ENCODE measurements around the gene CD300A. TPM values are rescaled to one million over a fixed set of nuclear protein-coding genes. Genes with fewer than 3 reads are reported as not detected.
A peak's percentile ranks its signal among the peaks of the same experiment; 100 is the strongest.

CD300A gene
- total and polyA plus RNA-seq, 7 experiments from 2014 or later = 5.0 to 52.4 (median 6.8) TPM

DNA sequence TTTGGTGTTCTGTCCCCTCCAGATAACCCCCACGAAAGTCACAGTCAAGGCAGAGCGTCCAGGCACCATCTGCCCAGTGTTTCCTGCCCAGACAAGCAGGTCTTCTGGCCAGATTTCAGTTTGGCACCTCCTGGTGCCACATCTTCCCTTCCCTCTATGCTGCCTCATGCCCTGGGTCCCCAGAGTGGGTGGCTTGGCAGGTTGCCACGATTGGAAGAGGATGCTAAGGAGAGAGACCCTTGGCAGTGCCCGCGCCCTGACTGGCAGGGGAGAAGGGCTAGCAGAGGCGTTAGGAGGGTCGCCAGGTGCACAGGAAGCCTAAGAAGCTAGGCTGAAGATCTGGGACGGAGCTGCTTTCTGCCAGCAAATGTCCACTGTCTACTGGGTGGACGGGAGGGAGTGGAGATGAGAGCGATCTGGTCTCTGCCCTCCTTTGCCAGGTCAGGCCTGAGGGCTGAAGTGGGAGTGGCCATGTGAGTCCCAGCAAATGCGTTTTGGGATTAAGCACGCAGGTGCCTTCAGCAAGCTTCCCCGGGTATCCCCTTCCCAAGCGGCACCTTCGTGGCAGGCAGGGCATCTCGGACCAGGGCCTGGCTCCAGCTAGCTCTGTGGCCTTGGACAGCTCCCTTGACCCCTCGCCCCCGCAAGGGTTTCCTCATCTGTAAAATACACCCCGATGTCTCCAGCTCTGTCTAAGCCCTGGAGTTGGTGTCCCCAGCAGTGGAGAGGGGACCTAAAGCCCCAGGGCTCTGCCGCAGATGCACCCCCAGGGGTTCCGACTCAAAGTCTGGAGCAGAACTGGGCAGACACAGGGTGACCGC, 13.4 kb upstream of the CD300A start:
- Histone ChIP-seq H3K4me1 (ENCODE audit: control insufficient read depth in 2 of 2, insufficient read depth in 2 of 2, low read length in 2 of 2) (peaks cover 4 to 28% of the 10 kb centered on the region in 2 donors), H3K4me3 (ENCODE audit: low read length) (no peak overlapping the region), H3K36me3 (ENCODE audit: control insufficient read depth in 2 of 3, insufficient read depth in 3 of 3, low read length in 3 of 3) (no peaks in the 10 kb centered on the region), H3K27me3 (ENCODE audit: control insufficient read depth in 2 of 2, insufficient read depth in 2 of 2, low read length in 2 of 2) (no peaks in the 10 kb centered on the region), H3K27ac (ENCODE audit: low read depth, low read length) (no peak overlapping the region), H3K9me3 (ENCODE audit: control insufficient read depth in 2 of 3, low read length in 3 of 3) (no peaks in the 10 kb centered on the region)
- ChIA-PET CTCF (interaction anchor here (0.5 to 5.6 kb wide), 3 partner anchors 37 to 84 kb away, joined by 3 to 40 read pairs (median 7); partner anchors contain the start of gene GPR142), POLR2A (no interaction called here)
- peaks cover 0 to 31% (median 7%) of the 10 kb centered on the region in 7 donors for H3K4me1 Mint-ChIP-seq
- peaks cover 0 to 13% (median 0%) of the 10 kb centered on the region in 5 donors for H3K27me3 Mint-ChIP-seq
- peak overlapping the region in 1 of 9 donors; percentile 48 for H3K27ac Mint-ChIP-seq
- H3K4me3 Mint-ChIP-seq = peak overlapping the region in 8 of 10 donors; percentile 28 to 59 (median 44)
- H3K9me3 Mint-ChIP-seq = no peaks in the 10 kb centered on the region
- H3K36me3 Mint-ChIP-seq = no peaks in the 10 kb centered on the region
- intact Hi-C loops (cut with micrococcal nuclease) = loop anchor here in 1 of 2 donors (10.0 kb wide), 1 partner anchor 148 kb away; no protein-coding TSS in a partner anchor
- ATAC-seq (no peak), DNase-seq (no peak)

DNA sequence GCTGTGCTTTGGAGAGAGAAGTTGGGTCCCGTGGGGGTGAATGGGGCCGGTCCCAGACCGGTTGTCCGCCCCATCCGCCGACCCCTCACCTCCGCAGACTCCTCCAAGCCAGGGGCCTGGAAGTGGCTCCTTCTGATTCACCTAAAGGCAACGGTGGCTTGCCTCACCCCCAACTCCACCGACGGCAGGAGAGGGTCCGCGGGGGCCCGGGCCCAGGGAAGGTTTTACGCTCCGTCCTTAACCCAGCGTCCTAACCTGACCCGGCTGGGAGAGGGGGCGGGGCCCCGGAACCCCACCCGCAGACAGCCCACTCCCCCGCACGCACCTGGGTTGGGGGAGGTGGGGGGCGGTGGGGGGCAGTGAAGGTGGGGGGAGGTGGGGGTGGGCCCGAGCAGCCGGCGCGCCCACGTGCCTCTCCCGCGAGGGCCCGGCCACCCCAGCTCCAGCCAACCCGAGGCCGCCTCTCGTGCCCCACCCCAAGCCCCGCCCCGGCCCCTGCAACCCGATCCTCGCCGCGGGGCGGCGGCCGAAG, 12.7 kb upstream of the CD300A start:
- intact Hi-C loops (cut with micrococcal nuclease) = loop anchor here (1.0 to 10.0 kb wide), 3 partner anchors 13 to 149 kb away; partner anchors contain the start of gene CD300A (in 1 of the 2)
- POLR2A ChIA-PET = no interaction called here
- H3K4me3 ChIP-seq (ENCODE audit: low read length) = no peak overlapping the region
- no peaks in the 10 kb centered on the region for H3K36me3 ChIP-seq (ENCODE audit: control insufficient read depth in 2 of 3, insufficient read depth in 3 of 3, low read length in 3 of 3)
- no peaks in the 10 kb centered on the region for H3K9me3 ChIP-seq (ENCODE audit: control insufficient read depth in 2 of 3, low read length in 3 of 3)
- Mint-ChIP-seq H3K27ac (no peak overlapping the region), H3K27me3 (peaks cover 0 to 19% (median 0%) of the 10 kb centered on the region in 5 donors), H3K9me3 (no peaks in the 10 kb centered on the region), H3K36me3 (no peaks in the 10 kb centered on the region), H3K4me1 (peaks cover 0 to 36% (median 7%) of the 10 kb centered on the region in 7 donors), H3K4me3 (peak overlapping the region in 5 of 10 donors; percentile 25 to 69 (median 40))
- CTCF ChIA-PET = interaction anchor here (0.5 to 5.6 kb wide), 4 partner anchors 16 to 84 kb away, joined by 3 to 40 read pairs (median 6); partner anchors contain the start of gene GPR142
- DNase-seq = peak in 3 of 9 donors; percentile 44 to 52 (median 49)
- ATAC-seq = peak; percentile 94
- no peaks in the 10 kb centered on the region for H3K27me3 ChIP-seq (ENCODE audit: control insufficient read depth in 2 of 2, insufficient read depth in 2 of 2, low read length in 2 of 2)
- H3K4me1 ChIP-seq (ENCODE audit: control insufficient read depth in 2 of 2, insufficient read depth in 2 of 2, low read length in 2 of 2) = peaks cover 4 to 28% of the 10 kb centered on the region in 2 donors
- H3K27ac ChIP-seq (ENCODE audit: low read depth, low read length) = no peak overlapping the region

DNA sequence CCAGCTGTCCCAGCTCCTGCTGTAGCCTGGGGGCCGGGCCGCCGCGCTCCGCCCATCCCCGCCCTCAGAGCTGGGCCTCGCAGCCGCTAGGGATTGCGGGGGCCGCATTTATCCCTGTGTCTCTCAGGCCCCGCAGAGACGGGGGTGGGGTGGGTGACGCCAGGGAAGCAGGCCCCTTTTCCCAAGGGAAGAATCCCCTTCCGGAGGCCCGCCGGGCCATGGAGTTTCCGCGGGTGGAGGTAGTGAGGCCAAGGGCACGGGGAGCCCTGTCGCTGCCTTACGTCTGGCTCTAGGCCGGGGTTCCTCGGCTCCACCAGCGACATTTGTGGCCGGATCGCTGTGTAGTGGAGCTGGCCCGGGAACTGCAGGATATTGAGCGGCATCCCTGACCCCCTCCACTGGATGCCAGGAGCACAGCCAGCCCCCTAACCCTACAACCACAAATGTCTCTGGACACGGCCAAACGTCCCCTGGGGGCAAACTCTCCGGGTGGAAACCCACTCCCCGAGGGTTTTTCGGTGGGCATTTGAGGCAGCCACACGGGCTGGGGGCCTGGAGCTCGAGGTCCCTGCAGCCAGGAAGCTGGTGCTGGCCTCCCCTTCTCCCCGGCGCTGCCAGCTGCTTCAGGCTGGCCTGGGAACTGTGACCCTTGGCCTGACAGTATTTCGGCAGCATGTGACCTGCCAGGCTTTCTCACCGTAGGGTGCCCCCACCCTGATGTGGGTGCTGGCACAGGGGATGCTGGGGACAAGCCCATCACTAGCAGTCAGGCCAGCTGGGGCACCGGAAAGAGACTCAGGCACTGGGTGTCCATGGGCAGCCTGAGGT, 12.0 kb upstream of the CD300A start:
- Mint-ChIP-seq H3K9me3 (no peaks in the 10 kb centered on the region), H3K36me3 (no peaks in the 10 kb centered on the region), H3K27me3 (peaks cover 0 to 22% (median 0%) of the 10 kb centered on the region in 5 donors), H3K27ac (no peak overlapping the region), H3K4me1 (peaks cover 0 to 40% (median 7%) of the 10 kb centered on the region in 7 donors), H3K4me3 (peak overlapping the region in 7 of 10 donors; percentile 29 to 69 (median 45))
- POLR2A ChIA-PET = no interaction called here
- DNase-seq = peak in 6 of 9 donors; percentile 38 to 83 (median 48)
- Histone ChIP-seq H3K4me3 (ENCODE audit: low read length) (peak overlapping the region; percentile 40), H3K36me3 (ENCODE audit: control insufficient read depth in 2 of 3, insufficient read depth in 3 of 3, low read length in 3 of 3) (no peaks in the 10 kb centered on the region), H3K4me1 (ENCODE audit: control insufficient read depth in 2 of 2, insufficient read depth in 2 of 2, low read length in 2 of 2) (peaks cover 4 to 29% of the 10 kb centered on the region in 2 donors), H3K9me3 (ENCODE audit: control insufficient read depth in 2 of 3, low read length in 3 of 3) (no peaks in the 10 kb centered on the region), H3K27me3 (ENCODE audit: control insufficient read depth in 2 of 2, insufficient read depth in 2 of 2, low read length in 2 of 2) (no peaks in the 10 kb centered on the region), H3K27ac (ENCODE audit: low read depth, low read length) (no peak overlapping the region)
- peak; percentile 24 for ATAC-seq
- CTCF ChIA-PET = interaction anchor here (0.7 to 5.6 kb wide), 6 partner anchors 16 to 85 kb away, joined by 3 to 40 read pairs (median 6); partner anchors contain the start of gene GPR142
- intact Hi-C loops (cut with micrococcal nuclease) = loop anchor here (1.0 to 10.0 kb wide), 3 partner anchors 12 to 150 kb away; partner anchors contain the start of gene CD300A (in 1 of the 2)

DNA sequence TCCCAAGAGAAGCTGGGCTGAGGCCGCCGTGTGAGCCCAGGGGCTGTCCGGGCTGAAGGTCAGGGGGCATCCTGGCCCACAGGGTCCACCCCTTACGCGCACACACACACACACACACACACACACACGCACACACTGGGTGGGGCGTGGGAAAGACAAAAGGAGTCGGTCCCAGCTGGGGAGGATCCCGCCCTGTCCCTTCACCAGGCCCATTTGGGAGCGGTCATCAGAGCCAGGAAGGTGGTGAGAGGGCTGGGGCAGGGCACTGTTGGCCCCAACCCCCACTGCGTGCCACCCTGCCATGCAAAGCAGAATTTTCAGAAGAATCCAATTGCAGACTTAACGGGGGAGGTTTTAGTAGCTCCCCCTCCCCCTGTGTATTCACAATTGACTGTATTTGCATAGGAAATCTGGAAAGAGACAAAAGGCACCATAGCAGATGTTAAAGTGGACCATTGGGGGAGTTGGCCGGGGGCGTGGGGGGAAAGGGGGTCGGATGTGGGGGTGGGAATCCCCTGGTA, 11.3 kb upstream of the CD300A start:
- Histone ChIP-seq H3K36me3 (ENCODE audit: control insufficient read depth in 2 of 3, insufficient read depth in 3 of 3, low read length in 3 of 3) (no peaks in the 10 kb centered on the region), H3K4me1 (ENCODE audit: control insufficient read depth in 2 of 2, insufficient read depth in 2 of 2, low read length in 2 of 2) (peaks cover 4 to 36% of the 10 kb centered on the region in 2 donors), H3K27ac (ENCODE audit: low read depth, low read length) (no peak overlapping the region), H3K4me3 (ENCODE audit: low read length) (no peak overlapping the region), H3K9me3 (ENCODE audit: control insufficient read depth in 2 of 3, low read length in 3 of 3) (no peaks in the 10 kb centered on the region), H3K27me3 (ENCODE audit: control insufficient read depth in 2 of 2, insufficient read depth in 2 of 2, low read length in 2 of 2) (no peaks in the 10 kb centered on the region)
- no peak for ATAC-seq
- Mint-ChIP-seq H3K9me3 (no peaks in the 10 kb centered on the region), H3K36me3 (no peaks in the 10 kb centered on the region), H3K4me1 (peaks cover 0 to 40% (median 9%) of the 10 kb centered on the region in 7 donors), H3K27ac (no peak overlapping the region), H3K4me3 (peak overlapping the region in 2 of 10 donors; percentile 30 to 69), H3K27me3 (peaks cover 0 to 22% (median 0%) of the 10 kb centered on the region in 5 donors)
- intact Hi-C loops (cut with micrococcal nuclease) = loop anchor here in 1 of 2 donors (10.0 kb wide), 1 partner anchor 150 kb away; no protein-coding TSS in a partner anchor
- ChIA-PET POLR2A (no interaction called here), CTCF (interaction anchor here (0.6 to 5.6 kb wide), 7 partner anchors 17 to 86 kb away, joined by 3 to 40 read pairs (median 4); partner anchors contain the start of gene GPR142)
- no peak for DNase-seq

DNA sequence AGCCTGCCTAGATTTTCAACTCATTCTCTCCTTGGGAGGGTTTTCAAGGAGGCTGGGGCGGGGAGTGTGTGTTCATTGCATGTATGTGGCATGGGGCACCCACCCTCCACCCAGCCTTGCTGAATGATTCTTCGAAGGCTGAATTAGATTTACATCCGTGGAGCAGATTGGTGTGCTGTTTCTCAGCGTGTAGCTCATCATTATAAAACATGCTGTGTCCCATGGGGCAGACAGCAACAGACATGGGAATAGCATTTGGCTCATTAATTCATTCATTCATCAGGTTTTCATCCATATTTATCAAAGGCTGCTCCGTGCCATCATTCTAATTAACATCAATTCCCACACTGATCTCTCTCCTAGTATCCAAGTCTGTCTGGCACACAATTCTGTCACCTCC, 10.6 kb upstream of the CD300A start:
- H3K4me1 ChIP-seq (ENCODE audit: control insufficient read depth in 2 of 2, insufficient read depth in 2 of 2, low read length in 2 of 2) = peaks cover 4 to 42% of the 10 kb centered on the region in 2 donors
- CTCF ChIA-PET = interaction anchor here (0.6 to 5.6 kb wide), 9 partner anchors 18 to 87 kb away, joined by 3 to 40 read pairs (median 4); partner anchors contain the start of gene GPR142
- POLR2A ChIA-PET = no interaction called here

More for the DNA sequence above, 10.6 kb upstream of the CD300A start:
- H3K36me3 Mint-ChIP-seq = no peaks in the 10 kb centered on the region
- H3K4me1 Mint-ChIP-seq = peaks cover 0 to 42% (median 11%) of the 10 kb centered on the region in 7 donors
- H3K27me3 Mint-ChIP-seq = peaks cover 0 to 22% (median 0%) of the 10 kb centered on the region in 5 donors
- intact Hi-C loops (cut with micrococcal nuclease) = loop anchor here in 1 of 2 donors (10.0 kb wide), 1 partner anchor 151 kb away; no protein-coding TSS in a partner anchor
- DNase-seq = no peak
- Histone ChIP-seq H3K27me3 (ENCODE audit: control insufficient read depth in 2 of 2, insufficient read depth in 2 of 2, low read length in 2 of 2) (no peaks in the 10 kb centered on the region), H3K4me3 (ENCODE audit: low read length) (no peak overlapping the region), H3K27ac (ENCODE audit: low read depth, low read length) (no peak overlapping the region), H3K36me3 (ENCODE audit: control insufficient read depth in 2 of 3, insufficient read depth in 3 of 3, low read length in 3 of 3) (no peaks in the 10 kb centered on the region), H3K9me3 (ENCODE audit: control insufficient read depth in 2 of 3, low read length in 3 of 3) (no peaks in the 10 kb centered on the region)
- no peaks in the 10 kb centered on the region for H3K9me3 Mint-ChIP-seq
- peak overlapping the region in 4 of 10 donors; percentile 6 to 72 (median 22) for H3K4me3 Mint-ChIP-seq
- ATAC-seq = no peak
- H3K27ac Mint-ChIP-seq = no peak overlapping the region

All from naive thymus-derived CD4-positive, alpha-beta T cell (primary cell).